Measurements from ENCODE around the gene MBL2.

MBL2 gene

DNA sequence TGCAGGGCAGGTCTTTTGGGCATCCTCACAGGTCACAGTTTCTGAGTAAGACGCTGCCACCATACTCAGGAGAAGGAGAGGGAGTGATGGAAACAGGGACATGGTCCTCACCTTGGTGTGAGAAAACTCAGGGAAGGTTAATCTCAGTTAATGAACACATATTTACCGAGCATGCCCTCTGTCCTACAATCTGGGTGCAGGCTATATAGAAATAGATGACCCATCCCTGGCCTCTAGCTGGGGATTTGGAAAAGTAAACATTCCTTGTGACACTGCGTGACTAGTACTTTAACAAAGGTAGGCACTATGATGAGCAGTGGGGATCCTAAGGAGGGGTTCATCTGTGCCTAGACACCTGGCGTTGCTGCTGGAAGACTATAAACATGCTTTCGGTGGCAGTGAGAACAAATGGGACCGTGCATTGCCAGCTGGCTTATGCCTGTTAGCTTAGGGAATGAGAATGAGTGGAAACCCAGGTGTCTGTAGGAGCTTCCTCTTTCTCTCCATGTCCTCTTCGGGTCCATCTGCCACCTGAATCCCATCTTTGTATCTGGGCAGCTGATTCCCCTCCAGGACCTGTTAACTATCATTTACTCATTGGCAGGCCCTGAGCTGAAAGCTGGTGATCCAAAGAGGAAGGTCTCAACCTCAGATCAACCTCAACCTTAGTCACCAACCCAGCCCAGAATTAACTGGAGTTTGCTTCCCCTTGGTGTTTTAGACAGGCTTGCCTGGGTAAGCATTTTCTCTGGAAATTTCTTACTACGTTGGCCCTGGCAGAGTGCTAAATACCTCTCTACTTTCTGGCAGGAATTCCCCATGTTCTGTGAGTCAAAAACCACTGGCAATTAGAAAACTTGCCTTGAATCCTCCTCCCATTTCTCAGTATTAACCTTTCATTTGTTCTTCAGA is 794 bp downstream of the MBL2 start:
- no peak for DNase-seq

DNA sequence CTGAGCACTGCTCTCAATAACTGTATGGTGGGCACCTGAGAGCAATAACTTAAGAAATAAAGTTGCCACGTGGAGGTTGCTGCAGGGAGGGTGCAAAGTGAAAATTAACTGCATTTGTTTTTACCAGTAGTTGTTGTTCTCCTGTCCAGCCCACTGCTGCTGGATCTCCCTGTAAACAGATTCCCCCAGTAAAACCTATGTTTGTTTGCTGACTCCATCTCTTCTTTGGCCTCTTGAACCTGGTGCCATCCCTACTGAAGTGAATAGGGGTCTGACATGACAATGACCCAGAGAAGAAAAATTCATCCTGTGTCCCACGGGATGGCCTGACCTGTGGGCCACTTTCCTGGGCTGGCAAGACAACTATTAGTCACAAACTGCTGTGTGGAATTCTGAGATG is 1.7 kb downstream of the MBL2 start:
- no peak for DNase-seq

DNA sequence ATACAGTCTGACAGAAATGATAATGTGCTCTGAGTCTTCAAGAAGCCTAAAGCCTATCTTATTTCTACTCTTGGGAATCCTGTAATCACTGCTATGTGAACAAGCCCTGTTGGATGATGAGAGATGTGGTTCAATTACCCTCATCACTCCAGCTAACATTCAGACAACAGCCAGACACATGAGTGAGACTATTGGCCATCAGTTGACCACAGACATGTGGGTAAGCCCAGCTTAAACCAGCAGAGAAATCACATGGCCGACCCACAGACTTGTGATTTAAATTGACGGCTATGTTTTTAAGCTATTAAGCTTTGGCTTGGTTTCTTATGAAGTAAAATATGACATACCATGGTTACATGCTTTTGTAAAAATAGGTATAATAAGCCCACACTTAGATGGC is 2.6 kb downstream of the MBL2 start:
- DNase-seq, result no peak

DNA sequence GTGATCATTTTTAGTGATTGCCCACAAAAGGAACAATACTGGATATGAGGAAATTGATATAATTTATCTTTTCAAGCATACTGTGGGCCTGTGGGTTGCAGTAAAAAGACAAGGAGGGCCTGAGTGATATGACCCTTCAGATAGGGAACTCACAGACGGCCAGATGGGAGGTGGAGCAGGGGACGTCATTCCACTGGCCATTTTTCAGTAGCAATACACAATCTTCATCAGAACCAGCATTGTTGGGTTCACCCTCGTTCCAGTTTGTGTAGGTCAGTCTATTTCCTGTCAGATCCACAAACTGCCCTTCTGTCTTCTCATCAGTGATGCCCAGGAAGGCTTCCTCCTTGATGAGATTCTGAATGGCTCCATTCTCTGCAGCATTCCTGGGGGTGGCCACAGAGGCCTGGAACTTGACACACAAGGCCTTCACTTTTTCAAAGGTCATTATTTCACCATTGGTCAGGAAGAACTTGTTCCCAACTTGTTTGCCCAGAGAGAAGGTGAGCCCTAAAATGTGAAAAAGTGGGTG is 4.5 kb downstream of the MBL2 start:
- DNase-seq, result no peak

DNA sequence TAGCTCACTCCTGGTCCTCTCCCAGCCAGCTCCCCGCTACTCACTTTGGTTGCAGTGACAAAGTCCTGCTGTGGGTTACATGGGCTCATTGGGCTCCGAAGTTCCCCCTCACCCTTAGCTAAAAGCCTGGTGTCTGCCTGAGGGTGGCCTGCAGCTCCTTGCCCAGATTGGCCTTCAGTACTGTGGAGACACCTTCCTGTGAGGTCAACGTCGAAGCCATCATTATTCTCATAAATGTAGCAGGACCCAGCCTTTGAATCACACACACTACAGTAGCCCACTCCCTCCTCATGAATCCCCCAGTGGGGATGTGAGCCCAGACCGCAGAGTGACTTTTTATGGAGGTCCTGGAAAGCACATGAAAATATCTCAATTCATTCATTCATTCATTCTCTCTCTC is 10.5 kb downstream of the MBL2 start:
- no peak for DNase-seq

DNA sequence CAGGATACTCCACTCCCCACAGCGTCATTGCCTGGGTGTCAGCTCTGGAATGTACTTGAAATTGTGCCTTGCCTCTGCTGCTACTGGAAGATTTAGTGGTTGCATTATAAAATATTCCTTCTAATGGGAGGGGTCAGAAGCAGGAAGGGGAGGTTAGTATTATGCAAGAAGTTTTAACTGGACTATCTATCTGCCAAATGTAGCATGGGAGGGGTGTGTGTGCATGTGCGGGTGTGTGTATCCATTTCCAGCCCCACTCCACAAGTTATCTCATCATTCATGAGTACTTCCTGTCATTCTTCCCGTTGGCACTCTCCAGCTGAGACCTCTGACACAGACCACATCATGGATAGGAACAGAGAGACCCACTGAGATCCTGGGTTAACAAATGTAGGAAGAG is 13.4 kb downstream of the MBL2 start:
- DNase-seq, result no peak

DNA sequence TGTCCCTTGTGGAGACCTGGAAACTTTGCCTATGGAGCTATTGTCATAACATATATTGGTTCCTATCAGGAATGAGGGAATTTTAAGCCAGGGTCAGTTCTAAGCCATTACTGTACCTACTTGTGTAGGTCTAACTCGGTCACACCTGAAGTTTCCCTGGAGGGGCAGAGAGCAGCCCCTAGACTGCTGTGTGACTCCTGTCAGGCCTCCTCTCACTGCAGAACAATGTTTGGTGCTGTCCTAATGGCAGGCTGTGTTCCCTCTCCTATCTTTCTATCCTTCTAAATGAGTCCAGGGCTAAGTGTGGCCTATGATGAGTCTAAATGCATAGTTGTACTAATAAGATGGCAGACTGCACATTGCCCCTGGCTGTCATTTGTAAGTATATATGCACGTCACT is 14.2 kb downstream of the MBL2 start:
- no peak for DNase-seq

DNA sequence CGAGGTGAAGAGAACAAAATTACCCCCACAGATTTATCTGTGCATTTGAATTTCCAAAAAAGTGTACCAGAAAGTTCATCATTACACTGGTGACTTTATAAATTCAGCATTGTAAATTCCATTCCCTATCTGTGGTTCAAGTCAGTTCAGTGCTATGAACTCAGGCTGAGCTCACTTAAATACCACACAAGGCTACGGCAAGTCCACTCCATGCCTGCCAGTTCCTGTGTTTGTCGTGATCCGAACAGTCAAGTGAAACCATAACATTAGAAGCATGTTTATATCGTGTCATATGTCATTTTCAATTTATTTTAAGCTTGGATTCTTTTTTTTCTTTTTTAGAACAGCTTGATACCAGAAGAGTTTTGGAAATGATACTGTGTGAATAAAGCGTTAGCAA is 14.8 kb downstream of the MBL2 start:
- DNase-seq, result no peak

DNA sequence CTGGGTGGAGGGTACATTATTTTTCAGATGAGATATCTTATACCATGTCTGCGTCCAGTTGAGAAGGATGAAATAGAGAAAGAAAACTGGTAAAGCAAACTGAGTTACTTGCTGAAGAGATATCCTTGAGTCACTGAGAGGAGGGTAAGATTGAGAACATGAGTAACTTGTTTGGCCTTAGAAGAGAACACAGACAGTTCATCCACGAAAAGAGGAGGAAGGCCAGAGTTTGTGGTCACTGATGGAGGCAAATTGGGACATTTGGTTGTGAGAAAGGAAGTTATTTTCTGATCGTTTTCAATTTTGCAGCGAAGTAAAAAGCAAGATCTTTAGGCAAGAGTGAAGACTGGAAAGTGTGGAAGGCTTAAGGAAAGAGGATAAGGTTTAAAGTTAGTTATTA is 15.6 kb downstream of the MBL2 start:
- no peak for DNase-seq

DNA sequence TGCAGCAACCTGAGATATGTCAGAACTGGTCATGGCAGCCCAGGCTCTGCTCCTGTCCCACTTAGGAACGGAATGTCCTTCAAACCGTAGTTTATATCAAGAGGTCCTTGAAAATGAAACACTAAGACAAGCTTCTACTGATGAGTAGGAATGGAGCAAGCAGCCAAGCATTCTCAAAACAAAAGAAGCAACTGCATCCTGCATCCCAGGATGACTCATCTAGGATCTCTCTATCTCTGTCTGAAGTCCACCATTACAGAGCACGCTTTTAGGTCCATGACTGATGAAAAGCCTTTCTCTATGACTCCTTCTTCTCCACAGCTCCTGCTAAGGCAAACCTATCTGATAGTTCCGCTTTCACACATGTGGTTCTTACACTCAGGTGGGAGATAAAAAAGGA is 16.3 kb downstream of the MBL2 start:
- no peak for DNase-seq

DNA sequence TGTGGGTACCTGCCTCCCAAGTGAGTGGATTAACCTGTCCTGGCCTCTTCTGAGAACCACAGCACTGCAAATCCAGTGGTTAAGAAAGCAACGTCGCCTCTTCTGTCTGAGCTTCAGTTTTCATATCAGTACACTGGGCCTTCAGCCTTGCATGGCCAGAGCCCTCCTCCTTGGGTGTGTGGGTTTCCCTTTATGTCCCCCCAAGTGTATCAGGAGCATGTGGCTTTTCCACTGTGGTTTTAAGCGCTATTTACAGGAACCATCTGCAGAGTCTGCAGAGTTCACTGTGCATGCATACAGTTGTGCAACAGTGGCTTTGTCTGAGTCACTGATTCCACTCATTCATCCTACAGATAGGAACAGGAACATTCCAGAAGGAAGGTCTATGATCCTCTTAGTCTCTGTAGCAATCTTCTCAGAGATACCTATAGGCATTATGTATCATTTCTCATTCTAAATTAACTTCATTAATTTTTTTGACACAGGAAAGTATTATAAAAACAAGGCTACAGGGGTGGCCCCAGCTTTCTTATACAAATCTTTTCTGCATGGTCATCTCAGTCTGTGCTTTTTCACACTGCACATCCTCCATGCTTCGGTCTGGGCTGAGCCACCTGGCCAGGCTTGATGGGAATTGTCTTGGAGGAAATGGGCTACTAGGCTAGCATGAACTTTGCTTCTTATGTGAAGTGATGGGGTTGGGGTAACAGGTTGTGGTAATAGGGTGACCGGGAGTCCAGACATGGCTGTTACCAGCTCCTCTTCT is 17.1 kb downstream of the MBL2 start:
- DNase-seq, result no peak

DNA sequence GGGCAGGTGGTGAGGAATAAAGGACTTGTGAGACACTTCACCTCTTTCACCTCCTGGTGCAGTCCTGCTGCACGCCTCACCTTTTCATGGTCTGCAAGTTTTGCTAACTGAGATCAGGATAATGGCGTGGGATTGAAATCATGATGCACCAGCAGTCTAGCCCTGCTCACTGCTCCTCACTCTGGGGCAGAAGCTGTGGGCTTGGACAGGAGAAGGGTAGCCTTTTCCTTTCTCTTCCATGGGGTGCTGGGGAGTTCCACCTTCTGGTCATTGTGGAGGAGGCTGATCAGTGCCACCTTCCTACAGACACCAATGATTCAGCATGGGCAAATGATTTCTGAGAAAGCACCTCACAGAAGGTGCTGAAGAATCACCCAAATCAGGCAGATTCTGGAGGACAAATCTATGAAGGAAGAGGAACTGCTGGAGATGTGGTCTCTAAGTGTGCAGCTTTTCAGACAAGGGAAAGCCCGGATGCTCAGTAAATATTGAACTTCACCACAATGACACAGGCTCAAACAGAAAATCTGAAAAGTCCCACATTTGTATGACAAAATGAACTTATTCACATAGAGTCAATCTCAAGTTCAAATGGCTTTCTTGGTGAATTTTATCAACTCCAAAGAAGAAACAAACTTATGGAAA is 19.7 kb downstream of the MBL2 start:
- no peak for DNase-seq

DNA sequence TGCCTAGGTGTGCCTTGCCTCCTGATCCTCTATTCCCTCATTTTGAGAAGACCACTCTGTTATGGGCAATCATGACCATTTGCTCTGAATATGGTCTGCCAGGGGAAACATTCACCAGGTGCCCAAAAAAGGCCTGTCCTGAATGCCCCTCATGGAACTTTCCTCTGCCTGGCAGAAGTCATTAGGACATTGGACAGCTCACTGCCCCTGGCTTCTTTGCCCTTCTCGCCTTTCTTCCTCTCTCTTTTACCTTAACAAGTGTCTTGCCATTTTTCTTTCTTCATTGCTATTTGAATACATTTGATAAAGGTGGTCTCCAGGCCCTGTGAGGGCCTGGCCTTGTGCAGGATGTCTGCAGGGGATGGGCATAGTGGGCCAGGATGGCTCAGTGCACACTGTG is 20.3 kb downstream of the MBL2 start:
- DNase-seq, result no peak

DNA sequence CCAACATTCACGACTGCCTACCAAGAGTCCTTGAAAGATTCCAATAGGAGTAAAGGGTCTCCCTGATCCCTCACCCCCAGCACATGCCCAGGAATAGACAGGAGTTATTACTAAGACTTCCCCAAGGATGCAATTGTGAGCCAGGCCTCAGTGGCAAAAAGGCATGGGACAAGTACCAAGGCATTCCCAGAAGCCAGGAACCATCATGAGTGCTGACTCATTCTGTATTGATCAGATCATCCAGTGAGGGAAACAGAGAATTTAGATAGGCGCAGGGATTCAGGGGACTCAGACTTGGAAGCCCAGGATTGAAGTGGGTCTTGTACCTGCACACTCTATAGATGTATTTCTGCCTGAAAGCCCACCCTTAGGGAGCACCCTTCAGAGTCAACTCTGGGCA is 21.2 kb downstream of the MBL2 start:
- DNase-seq, result no peak

DNA sequence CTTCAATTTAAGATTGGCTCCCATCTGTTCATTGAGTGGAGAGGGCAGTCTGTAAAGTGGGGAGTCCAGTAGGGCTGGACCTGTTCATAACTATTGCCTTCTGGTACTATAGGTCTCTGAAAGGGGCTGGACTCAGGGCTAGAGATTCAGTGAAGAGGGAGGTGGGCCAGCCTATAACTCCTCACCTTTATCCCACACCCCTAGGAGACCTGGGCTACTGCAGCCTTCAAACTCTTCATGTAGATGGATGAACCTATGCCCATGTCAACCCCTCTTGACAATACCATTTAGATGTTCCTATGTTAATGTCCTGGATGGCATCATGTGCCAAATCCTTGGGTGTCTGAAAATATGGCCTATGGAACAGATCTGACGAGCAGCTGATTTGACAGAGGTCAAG is 22.0 kb downstream of the MBL2 start:
- no peak for DNase-seq

DNA sequence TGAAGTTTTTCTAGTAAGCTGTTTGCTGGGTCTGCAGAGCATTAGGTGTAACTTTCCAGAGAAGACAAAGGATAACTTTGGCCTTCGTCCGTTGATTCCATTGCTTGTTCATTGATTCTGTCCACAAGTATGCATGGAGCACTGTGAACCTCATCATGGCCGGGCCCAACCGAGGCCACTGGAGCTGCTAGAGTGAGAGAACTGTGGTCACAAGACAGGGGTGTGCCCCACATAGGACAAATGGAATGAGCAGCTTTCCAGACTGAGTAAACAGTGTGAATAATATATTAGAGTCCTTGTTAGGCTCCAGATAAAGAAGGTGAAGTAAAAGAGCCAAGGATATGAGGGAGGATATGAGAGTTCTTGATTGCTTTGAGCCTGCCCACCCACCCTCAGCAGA is 24.9 kb downstream of the MBL2 start:
- DNase-seq, result no peak

DNA sequence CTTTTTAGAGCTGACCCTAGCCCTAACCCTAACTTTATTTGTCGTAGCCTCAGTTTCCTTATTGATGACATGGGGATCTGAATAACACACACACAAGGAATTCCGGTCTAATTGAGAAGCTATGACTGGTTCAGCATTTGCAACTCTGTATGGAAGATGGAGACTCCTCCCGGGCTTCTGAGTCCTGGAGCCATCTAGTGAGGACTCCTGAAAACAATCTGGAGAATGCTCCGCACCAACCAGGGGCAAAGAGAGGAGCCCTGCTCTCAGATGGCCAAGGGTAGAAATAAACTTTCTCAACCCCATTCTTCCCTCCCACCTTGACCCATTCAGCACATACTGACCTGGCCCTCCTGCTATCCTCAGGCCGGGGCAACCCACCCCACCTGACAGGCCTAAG is 26.4 kb downstream of the MBL2 start:
- DNase-seq, result no peak

DNA sequence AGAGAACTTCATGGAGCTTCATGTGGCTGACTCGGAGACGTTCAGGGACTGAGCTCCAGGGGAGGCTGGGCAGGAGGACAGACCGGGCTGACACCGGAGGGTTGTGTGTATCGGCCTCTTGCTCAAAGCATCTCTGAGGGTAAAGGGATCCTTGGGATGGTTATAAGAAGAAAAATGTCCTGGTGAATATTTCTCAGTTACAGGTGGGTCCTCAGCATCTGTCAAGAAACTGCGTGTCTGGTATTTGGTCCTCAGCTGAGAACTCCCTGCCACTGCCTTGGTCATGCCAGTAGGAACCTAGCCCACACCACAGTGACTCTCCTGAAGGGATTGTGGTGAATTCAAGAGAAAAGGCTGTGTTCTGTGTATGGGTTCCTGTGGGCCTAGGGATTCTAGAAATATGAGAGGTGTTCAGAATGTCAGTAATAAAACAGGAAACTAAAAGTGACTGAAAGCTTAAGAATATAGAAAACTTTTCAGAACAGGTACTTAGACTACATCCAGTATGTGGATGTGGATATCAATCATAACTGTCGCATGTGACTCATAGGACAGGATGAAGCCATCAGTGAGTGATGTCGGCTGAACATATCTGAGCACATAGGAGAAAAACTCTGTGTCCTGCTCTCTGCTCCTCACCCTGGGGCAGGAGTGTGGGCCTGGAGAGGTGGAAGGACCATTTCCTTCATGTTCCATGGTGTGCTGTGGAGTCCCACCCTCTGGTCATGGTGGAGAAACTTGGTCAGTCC is 28.4 kb downstream of the MBL2 start:
- no peak for DNase-seq

DNA sequence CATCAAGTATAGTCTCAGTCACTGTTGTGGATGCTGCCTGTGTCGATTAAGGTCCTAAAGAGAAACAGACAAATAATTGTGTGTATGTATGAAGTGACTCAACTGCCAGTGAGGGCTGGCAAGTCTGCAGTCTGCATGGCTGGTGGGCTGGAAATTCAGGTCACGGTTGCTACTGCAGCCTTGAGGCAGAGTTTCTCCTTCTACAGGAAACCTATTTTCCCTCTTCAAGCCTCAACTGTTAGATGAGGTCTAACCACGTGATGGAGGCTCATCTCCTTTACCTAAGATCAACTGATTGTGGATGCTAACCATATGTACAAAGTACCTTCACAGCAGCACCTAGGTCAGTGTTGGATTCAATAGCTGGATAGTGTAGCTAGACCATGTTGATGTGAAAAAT is 29.9 kb downstream of the MBL2 start:
- no peak for DNase-seq

DNA sequence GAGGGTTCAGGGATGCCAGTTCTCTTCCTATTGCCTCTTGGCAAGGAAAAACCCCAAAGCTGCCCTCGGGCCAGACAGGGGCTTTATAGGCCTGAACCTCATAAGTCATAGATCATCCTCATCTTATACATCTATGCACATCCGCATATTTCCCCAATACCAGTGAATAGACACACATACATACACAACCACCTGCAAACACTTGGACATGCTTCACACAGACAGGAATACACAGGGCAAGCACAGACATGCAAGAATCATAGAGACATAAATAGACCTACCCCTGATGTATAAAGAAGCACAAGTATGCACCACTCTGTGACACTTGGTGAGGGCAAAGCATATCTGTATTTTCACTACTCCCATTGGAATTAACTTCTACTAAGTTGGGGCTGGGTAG is 30.7 kb downstream of the MBL2 start:
- DNase-seq, result no peak

DNA sequence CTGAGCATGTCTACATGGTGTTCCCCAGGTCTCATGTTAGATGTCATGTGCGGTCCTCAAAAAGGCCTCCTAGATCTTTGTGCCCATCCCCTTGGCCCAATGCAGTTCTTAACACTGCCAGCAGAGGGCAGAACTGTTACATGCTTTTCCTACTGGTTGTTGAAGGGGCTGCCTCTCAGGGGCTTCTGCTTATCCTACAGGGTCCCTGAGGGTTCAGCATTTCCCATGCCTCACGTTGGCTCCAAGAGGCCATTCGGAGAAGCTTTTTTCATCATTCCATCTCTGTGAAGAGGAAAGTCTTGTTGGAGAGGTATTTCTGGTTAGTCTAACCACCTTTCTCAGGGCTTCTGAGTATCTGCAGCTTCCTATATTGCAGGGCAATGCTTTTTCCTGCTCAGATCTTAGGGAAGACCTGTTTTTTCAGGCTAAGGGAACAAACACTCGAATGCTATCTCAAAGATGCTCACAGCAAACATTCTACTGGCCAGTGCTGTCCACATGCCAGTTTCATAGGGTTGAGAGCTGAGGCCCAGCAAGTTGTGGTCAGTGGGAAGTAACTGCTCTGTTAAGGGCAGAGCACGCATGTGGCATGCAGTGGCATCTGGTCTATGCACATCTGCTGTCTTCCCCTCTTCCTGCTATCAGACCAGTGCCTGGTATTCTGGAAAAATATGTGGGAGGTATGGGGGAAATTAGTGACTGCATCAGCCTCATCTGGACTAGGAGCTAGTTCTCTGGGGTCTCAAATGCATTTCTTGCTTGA is 31.5 kb downstream of the MBL2 start:
- DNase-seq, result no peak

DNA sequence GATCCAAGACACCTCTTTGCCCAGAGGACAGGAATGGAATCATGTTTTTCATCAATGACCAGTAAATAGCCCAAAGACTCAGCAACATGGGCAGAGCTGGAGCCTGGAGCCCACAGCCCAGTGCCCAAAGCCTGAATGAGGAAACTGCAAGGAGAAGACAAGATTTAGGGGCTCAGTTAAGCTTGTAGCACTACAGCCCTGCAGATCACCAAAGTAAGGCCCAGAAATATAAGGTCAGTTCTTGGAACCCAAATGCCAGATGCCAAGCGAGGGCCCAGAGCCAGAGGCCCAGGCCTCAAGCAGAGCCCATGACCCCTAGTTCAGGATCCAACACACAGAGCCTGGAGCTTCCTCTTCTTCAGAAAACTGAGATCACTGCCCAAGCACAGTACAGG is 32.4 kb downstream of the MBL2 start:
- DNase-seq, result no peak
